ENCODE data around the gene PTPRM.

Gene PTPRM

GRCh38 chr18:7923105-7923504 lies 356.0 kb downstream of the PTPRM start:
- Histone ChIP-seq H3K9me2 (replicated peaks; ENCODE audit: insufficient read depth, low read length) (no peaks in the 10 kb centered on the region), H3K4me2 (ENCODE audit: low read depth, low read length, poor library complexity, severe bottlenecking) (no peak overlapping the region), H3F3A (ENCODE audit: insufficient read depth) (no peaks in the 10 kb centered on the region), H3K9me3 (ENCODE audit: insufficient read depth, low read length) (no peaks in the 10 kb centered on the region), H3K27me3 (ENCODE audit: low read length) (no peaks in the 10 kb centered on the region), H3K4me3 (ENCODE audit: insufficient read depth, low read length, poor library complexity, severe bottlenecking) (no peak overlapping the region), H4K20me1 (ENCODE audit: low read depth, low read length) (no peaks in the 10 kb centered on the region), H3K9ac (ENCODE audit: low read length) (no peak overlapping the region), H3K36me3 (ENCODE audit: low read length) (no peaks in the 10 kb centered on the region), H2AFZ (ENCODE audit: low read depth, low read length, severe bottlenecking) (no peak overlapping the region), H3K79me2 (ENCODE audit: insufficient read depth, low read length) (no peaks in the 10 kb centered on the region), H3K27ac (ENCODE audit: low read depth, low read length) (no peak overlapping the region)
- TF ChIP-seq, protein P1, sequence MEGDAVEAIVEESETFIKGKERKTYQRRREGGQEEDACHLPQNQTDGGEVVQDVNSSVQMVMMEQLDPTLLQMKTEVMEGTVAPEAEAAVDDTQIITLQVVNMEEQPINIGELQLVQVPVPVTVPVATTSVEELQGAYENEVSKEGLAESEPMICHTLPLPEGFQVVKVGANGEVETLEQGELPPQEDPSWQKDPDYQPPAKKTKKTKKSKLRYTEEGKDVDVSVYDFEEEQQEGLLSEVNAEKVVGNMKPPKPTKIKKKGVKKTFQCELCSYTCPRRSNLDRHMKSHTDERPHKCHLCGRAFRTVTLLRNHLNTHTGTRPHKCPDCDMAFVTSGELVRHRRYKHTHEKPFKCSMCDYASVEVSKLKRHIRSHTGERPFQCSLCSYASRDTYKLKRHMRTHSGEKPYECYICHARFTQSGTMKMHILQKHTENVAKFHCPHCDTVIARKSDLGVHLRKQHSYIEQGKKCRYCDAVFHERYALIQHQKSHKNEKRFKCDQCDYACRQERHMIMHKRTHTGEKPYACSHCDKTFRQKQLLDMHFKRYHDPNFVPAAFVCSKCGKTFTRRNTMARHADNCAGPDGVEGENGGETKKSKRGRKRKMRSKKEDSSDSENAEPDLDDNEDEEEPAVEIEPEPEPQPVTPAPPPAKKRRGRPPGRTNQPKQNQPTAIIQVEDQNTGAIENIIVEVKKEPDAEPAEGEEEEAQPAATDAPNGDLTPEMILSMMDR (IDR thresholded peaks at IDR 0.05; ENCODE audit: insufficient read depth, low read length, poor library complexity, severe bottlenecking) = no peak

DNA sequence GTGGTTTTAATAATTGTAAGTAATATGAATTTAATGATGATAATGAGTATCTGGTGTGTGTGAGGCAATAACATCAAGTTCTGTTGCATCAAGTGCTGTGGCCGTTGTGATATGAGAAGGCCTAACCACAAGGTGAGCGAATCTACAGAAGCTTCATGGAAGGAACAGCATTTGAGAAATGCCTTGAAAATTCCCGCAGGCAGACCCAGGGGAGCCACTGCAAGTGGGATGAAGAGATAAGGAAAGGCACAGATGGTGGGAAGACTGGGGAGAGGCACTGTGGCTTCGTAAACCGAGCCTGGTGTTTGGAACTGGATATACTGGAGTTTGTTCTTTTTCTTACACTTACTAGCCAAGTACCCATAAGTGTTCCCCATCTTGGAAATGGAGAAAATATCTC lies 357.5 kb downstream of the PTPRM start:
- Histone ChIP-seq H3K9ac (ENCODE audit: low read length) (no peak overlapping the region), H3K36me3 (ENCODE audit: low read length) (no peaks in the 10 kb centered on the region), H3K9me2 (replicated peaks; ENCODE audit: insufficient read depth, low read length) (no peaks in the 10 kb centered on the region), H3K9me3 (ENCODE audit: insufficient read depth, low read length) (no peaks in the 10 kb centered on the region), H2AFZ (ENCODE audit: low read depth, low read length, severe bottlenecking) (no peak overlapping the region), H3F3A (ENCODE audit: insufficient read depth) (no peaks in the 10 kb centered on the region), H3K4me3 (ENCODE audit: insufficient read depth, low read length, poor library complexity, severe bottlenecking) (no peak overlapping the region), H3K27ac (ENCODE audit: low read depth, low read length) (no peak overlapping the region), H3K27me3 (ENCODE audit: low read length) (no peaks in the 10 kb centered on the region), H3K79me2 (ENCODE audit: insufficient read depth, low read length) (no peaks in the 10 kb centered on the region), H4K20me1 (ENCODE audit: low read depth, low read length) (no peaks in the 10 kb centered on the region), H3K4me2 (ENCODE audit: low read depth, low read length, poor library complexity, severe bottlenecking) (no peak overlapping the region)
- TF ChIP-seq, protein P1 (IDR thresholded peaks at IDR 0.05; ENCODE audit: insufficient read depth, low read length, poor library complexity, severe bottlenecking) = no peak
- TF ChIP-seq EZH2phosphoT487 (conservative IDR thresholded peaks at IDR 0.05; ENCODE audit: low read length) = no peak

DNA sequence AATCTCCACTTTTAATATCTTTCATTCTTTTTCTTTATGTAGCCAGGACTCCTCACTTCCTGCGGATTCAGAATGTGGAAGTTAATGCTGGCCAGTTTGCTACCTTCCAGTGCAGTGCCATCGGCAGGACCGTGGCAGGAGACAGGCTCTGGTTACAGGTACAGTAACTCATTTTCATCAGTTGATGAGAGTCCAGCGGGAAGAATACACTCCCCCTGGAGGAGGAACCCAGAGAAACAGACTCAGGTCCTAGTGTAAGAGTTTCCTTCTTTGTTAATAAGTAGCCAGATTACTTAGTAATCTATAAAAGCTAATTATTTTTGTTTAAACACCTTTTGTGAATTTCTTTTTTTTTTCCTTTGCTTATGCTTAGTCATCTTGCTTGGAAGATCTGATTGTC lies 359.4 kb downstream of the PTPRM start:
- no peak overlapping the region for H3K4me3 ChIP-seq (ENCODE audit: insufficient read depth, low read length, poor library complexity, severe bottlenecking)
- no peak overlapping the region for H2AFZ ChIP-seq (ENCODE audit: low read depth, low read length, severe bottlenecking)

More for the DNA sequence above, 359.4 kb downstream of the PTPRM start:
- H3K27me3 ChIP-seq (ENCODE audit: low read length) = no peaks in the 10 kb centered on the region
- no peak overlapping the region for H3K27ac ChIP-seq (ENCODE audit: low read depth, low read length)
- no peaks in the 10 kb centered on the region for H3K79me2 ChIP-seq (ENCODE audit: insufficient read depth, low read length)
- H3K9me2 ChIP-seq (replicated peaks; ENCODE audit: insufficient read depth, low read length) = no peaks in the 10 kb centered on the region
- no peak overlapping the region for H3K4me2 ChIP-seq (ENCODE audit: low read depth, low read length, poor library complexity, severe bottlenecking)
- H3K9me3 ChIP-seq (ENCODE audit: insufficient read depth, low read length) = no peaks in the 10 kb centered on the region
- H3F3A ChIP-seq (ENCODE audit: insufficient read depth) = no peaks in the 10 kb centered on the region
- no peaks in the 10 kb centered on the region for H4K20me1 ChIP-seq (ENCODE audit: low read depth, low read length)
- TF ChIP-seq, protein P1 (IDR thresholded peaks at IDR 0.05; ENCODE audit: insufficient read depth, low read length, poor library complexity, severe bottlenecking) = no peak
- no peak for TF ChIP-seq EZH2phosphoT487 (conservative IDR thresholded peaks at IDR 0.05; ENCODE audit: low read length)
- no peaks in the 10 kb centered on the region for H3K36me3 ChIP-seq (ENCODE audit: low read length)
- H3K9ac ChIP-seq (ENCODE audit: low read length) = no peak overlapping the region

All from SU-DHL-6 (cell line).